ENCODE measurements around the gene OR10H3. TPM values are rescaled to one million over a fixed set of nuclear protein-coding genes. Genes with fewer than 3 reads are reported as not detected.
"Not testable (repeated sequence)": the region's sequence is repeated elsewhere in the genome, so short reads cannot be mapped to it uniquely, and the experiment has no call there.

Gene OR10H3
- total and polyA plus RNA-seq, 4 experiments from 2014 or later: not detected

DNA sequence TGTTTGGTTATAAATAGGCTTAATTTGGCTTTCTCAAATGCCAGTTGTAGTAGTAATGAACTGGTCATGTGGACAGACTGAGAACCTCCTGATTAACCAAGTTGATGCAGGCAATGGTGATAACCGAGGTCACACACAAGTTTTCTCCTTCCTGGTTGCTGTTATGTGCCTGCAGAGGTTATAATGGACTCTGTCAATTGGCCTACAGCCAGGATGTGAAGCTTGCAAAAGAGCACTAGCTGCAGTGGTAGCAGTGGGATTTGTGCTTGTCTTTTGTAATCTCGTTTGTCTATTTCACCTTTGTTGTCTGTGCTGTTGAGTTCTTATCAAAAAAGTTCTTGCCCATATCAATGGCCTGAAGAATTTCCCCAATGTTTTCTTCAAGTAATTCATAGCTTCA is 20.6 kb downstream of the OR10H3 start:
- H3K27ac ChIP-seq (ENCODE audit: low read depth, low read length): no peak overlapping the region
- no peaks in the 10 kb centered on the region for H3K4me1 ChIP-seq (ENCODE audit: insufficient read depth, low read length)
- H3K36me3 ChIP-seq (ENCODE audit: insufficient read depth, low read length): no peaks in the 10 kb centered on the region
- peaks cover 48 to 51% of the 10 kb centered on the region in 2 donors for H3K27me3 Mint-ChIP-seq
- no peaks in the 10 kb centered on the region for H3K4me1 Mint-ChIP-seq
- intact Hi-C loops (cut with micrococcal nuclease): no loop called here
- no peak overlapping the region for H3K4me3 ChIP-seq (ENCODE audit: low read length in 2 of 2)
- peaks cover 0 to 3% of the 10 kb centered on the region in 2 donors for H3K36me3 Mint-ChIP-seq
- no peak for DNase-seq
- H3K4me3 Mint-ChIP-seq: no peak overlapping the region
- H3K27me3 ChIP-seq (ENCODE audit: insufficient read depth, low read length): peaks cover 18% of the 10 kb centered on the region
- no peak overlapping the region for H3K27ac Mint-ChIP-seq
- ChIA-PET CTCF (ENCODE audit: partially characterized antibody) (no interaction called here), POLR2A (ENCODE audit: partially characterized antibody) (no interaction called here)
- H3K9me3 Mint-ChIP-seq: peaks cover 0 to 15% (median 8%) of the 10 kb centered on the region in 8 donors
- H3K9me3 ChIP-seq (ENCODE audit: control insufficient read depth in 1 of 2, low read length in 2 of 2): no peaks in the 10 kb centered on the region

DNA sequence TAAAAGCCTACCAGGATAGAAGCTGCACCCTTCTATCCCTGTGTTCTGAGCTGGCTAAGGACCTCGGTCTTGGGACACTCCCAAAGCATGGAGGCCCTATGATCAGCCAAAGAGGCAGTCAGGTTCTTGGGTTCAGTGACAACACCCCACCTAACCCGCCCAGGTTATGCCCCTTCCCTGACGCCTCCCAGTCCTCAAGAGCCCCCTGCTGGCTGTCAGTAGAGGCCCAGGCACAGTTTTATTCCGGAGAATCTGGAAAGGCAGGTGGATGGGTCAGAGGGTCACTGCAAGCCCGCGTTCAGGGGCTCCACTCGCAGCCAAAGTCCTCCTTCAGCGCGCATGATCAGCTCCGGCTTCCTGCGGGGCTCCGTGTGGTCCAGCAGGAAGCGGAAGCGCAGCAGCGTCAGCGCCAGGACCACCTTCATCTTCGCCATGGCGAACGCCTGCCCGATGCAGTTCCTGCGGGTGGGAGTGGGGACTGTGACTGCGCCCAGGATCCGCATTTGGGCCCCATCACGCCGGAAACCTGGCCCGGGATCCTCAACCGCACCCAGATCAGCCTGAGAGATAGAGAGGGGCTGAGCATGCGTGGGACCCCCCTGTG is 22.3 kb downstream of the OR10H3 start:
- Histone ChIP-seq H3K36me3 (ENCODE audit: insufficient read depth, low read length) (no peaks in the 10 kb centered on the region), H3K4me1 (ENCODE audit: insufficient read depth, low read length) (no peaks in the 10 kb centered on the region), H3K9me3 (ENCODE audit: control insufficient read depth in 1 of 2, low read length in 2 of 2) (no peaks in the 10 kb centered on the region), H3K4me3 (ENCODE audit: low read length in 2 of 2) (no peak overlapping the region), H3K27ac (ENCODE audit: low read depth, low read length) (no peak overlapping the region), H3K27me3 (ENCODE audit: insufficient read depth, low read length) (peaks cover 18% of the 10 kb centered on the region)
- Mint-ChIP-seq H3K4me1 (no peaks in the 10 kb centered on the region), H3K4me3 (peak overlapping the region in 1 of 8 donors; percentile 31), H3K9me3 (peaks cover 0 to 15% (median 8%) of the 10 kb centered on the region in 8 donors), H3K36me3 (peaks cover 0 to 3% of the 10 kb centered on the region in 2 donors), H3K27me3 (peaks cover 40 to 43% of the 10 kb centered on the region in 2 donors), H3K27ac (no peak overlapping the region)
- intact Hi-C loops (cut with micrococcal nuclease): no loop called here
- ChIA-PET POLR2A (ENCODE audit: partially characterized antibody) (no interaction called here), CTCF (ENCODE audit: partially characterized antibody) (no interaction called here)
- no peak for DNase-seq

DNA sequence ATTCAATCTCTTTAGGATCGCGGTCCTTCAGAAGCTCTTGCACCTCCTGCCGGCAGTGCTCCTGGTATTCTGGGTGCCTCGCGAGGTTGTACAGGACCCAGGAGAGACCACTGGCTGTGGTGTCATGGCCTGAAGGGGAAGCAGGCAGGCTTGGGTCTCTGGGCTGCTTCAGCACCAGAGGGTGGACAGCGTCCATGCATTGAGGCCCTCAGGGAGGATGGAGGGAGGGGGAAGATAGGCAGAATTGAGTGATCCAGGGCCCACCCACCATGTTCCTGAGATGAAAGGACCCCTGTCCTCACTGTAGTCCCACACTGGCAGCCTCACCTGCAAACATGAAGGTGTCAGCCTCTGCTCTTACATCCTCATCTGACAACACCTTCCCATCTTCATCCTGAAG is 31.8 kb downstream of the OR10H3 start:
- H3K27ac Mint-ChIP-seq: no peak overlapping the region
- no peaks in the 10 kb centered on the region for H3K4me1 Mint-ChIP-seq
- no peak for DNase-seq
- intact Hi-C loops (cut with micrococcal nuclease): no loop called here
- Histone ChIP-seq H3K4me1 (ENCODE audit: insufficient read depth, low read length) (no peaks in the 10 kb centered on the region), H3K9me3 (ENCODE audit: control insufficient read depth in 1 of 2, low read length in 2 of 2) (no peaks in the 10 kb centered on the region), H3K36me3 (ENCODE audit: insufficient read depth, low read length) (no peaks in the 10 kb centered on the region), H3K27me3 (ENCODE audit: insufficient read depth, low read length) (no peaks in the 10 kb centered on the region), H3K4me3 (ENCODE audit: low read length in 2 of 2) (no peak overlapping the region), H3K27ac (ENCODE audit: low read depth, low read length) (no peak overlapping the region)
- CTCF ChIA-PET (ENCODE audit: partially characterized antibody): no interaction called here
- no peaks in the 10 kb centered on the region for H3K36me3 Mint-ChIP-seq
- H3K9me3 Mint-ChIP-seq: peaks cover 0 to 7% (median 0%) of the 10 kb centered on the region in 8 donors
- POLR2A ChIA-PET (ENCODE audit: partially characterized antibody): no interaction called here
- peaks cover 11 to 33% of the 10 kb centered on the region in 2 donors for H3K27me3 Mint-ChIP-seq
- H3K4me3 Mint-ChIP-seq: no peak overlapping the region

DNA sequence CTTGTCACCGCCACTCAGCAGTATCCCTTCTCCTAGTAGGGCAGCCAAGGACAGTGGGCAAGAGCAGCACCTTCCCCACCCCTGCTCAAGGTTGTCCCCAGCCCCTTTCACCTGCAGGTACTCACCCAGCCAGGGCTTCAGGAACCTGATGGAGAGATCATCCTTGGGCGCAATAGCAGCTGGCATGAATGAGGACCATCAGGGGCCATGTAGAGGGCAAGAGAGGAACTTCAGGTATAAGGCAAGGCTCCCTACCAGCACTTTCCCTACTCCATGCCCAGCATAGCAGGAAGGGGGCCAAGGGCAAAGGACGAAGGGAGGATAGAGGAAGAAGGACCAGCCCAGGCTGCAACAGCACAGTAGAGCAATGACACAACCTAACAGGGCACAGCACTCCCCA is 36.4 kb downstream of the OR10H3 start:
- H3K4me1 Mint-ChIP-seq, H3K27ac Mint-ChIP-seq, H3K36me3 Mint-ChIP-seq: not testable (repeated sequence)

DNA sequence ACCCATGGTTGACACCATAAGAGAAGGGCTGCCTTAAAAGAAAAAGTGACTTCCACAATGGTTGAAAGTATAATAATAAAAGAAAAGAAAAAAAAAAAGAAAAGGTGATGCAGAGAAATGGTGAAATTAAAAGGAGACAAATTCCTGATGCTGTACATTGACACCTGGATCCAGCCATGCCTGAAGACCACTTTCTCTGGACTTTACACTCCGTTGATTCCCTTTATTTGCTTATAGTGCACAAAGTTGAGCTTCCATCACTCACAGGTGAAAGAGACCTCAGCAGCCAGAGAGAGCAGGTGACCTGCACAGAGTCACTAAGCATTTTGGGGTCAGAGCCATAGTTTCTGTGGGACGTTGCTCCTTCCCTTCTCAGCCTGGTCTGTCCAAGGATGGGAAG is 37.5 kb downstream of the OR10H3 start:
- Mint-ChIP-seq H3K9me3 (peaks cover 0 to 9% (median 0%) of the 10 kb centered on the region in 8 donors), H3K27ac (no peak overlapping the region), H3K36me3 (no peaks in the 10 kb centered on the region), H3K4me3 (no peak overlapping the region), H3K27me3 (peaks cover 20 to 29% of the 10 kb centered on the region in 2 donors), H3K4me1 (peaks cover 0 to under 1% (median 0%) of the 10 kb centered on the region in 4 donors)
- Histone ChIP-seq H3K27ac (ENCODE audit: low read depth, low read length) (no peak overlapping the region), H3K4me3 (ENCODE audit: low read length in 2 of 2) (no peak overlapping the region), H3K4me1 (ENCODE audit: insufficient read depth, low read length) (no peaks in the 10 kb centered on the region), H3K27me3 (ENCODE audit: insufficient read depth, low read length) (no peaks in the 10 kb centered on the region), H3K9me3 (ENCODE audit: control insufficient read depth in 1 of 2, low read length in 2 of 2) (no peaks in the 10 kb centered on the region), H3K36me3 (ENCODE audit: insufficient read depth, low read length) (no peaks in the 10 kb centered on the region)
- intact Hi-C loops (cut with micrococcal nuclease): no loop called here
- no peak for DNase-seq
- POLR2A ChIA-PET (ENCODE audit: partially characterized antibody): no interaction called here
- CTCF ChIA-PET (ENCODE audit: partially characterized antibody): no interaction called here

More for the DNA sequence above, 36.4 kb downstream of the OR10H3 start:
- Mint-ChIP-seq H3K27me3 (peaks cover 20 to 29% of the 10 kb centered on the region in 2 donors), H3K4me3 (peak overlapping the region in 1 of 8 donors; percentile 35)
- CTCF ChIA-PET (ENCODE audit: partially characterized antibody); H3K4me1 ChIP-seq (ENCODE audit: insufficient read depth, low read length); H3K27ac ChIP-seq (ENCODE audit: low read depth, low read length); intact Hi-C loops (cut with micrococcal nuclease); POLR2A ChIA-PET (ENCODE audit: partially characterized antibody); H3K27me3 ChIP-seq (ENCODE audit: insufficient read depth, low read length); H3K4me3 ChIP-seq (ENCODE audit: low read length in 2 of 2); H3K9me3 Mint-ChIP-seq; DNase-seq; H3K9me3 ChIP-seq (ENCODE audit: control insufficient read depth in 1 of 2, low read length in 2 of 2); H3K36me3 ChIP-seq (ENCODE audit: insufficient read depth, low read length): not testable (repeated sequence)

DNA sequence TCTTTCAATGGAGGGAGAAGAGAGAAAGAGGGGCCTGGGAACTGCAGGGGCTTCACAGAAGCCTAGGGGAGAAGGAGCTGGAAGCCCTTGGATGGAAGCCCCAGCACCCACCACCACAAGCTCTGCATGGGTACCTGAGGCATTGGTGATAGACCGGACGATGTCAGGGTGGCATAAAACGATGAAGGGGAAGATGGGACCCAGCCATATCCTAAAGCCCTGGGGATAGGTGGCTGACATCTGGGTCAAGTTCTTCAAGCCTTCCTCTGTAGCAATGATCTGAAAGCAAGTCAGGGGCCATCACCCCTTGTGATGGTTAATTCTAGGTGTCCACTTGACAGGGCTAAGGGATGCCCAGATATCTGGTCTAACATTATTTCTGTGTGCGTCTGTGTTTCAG is 38.5 kb downstream of the OR10H3 start:
- no peak overlapping the region for H3K27ac ChIP-seq (ENCODE audit: low read depth, low read length)
- DNase-seq: no peak
- no peak overlapping the region for H3K4me3 ChIP-seq (ENCODE audit: low read length in 2 of 2)
- intact Hi-C loops (cut with micrococcal nuclease): no loop called here
- peaks cover 0 to 9% (median 0%) of the 10 kb centered on the region in 8 donors for H3K9me3 Mint-ChIP-seq
- peaks cover 0 to 7% (median 6%) of the 10 kb centered on the region in 4 donors for H3K4me1 Mint-ChIP-seq
- H3K36me3 ChIP-seq (ENCODE audit: insufficient read depth, low read length): no peaks in the 10 kb centered on the region
- no peaks in the 10 kb centered on the region for H3K4me1 ChIP-seq (ENCODE audit: insufficient read depth, low read length)
- ChIA-PET CTCF (ENCODE audit: partially characterized antibody) (no interaction called here), POLR2A (ENCODE audit: partially characterized antibody) (no interaction called here)
- no peaks in the 10 kb centered on the region for H3K9me3 ChIP-seq (ENCODE audit: control insufficient read depth in 1 of 2, low read length in 2 of 2)
- H3K27ac Mint-ChIP-seq: no peak overlapping the region
- H3K27me3 ChIP-seq (ENCODE audit: insufficient read depth, low read length): no peaks in the 10 kb centered on the region
- H3K4me3 Mint-ChIP-seq: no peak overlapping the region
- H3K27me3 Mint-ChIP-seq: peaks cover 20 to 23% of the 10 kb centered on the region in 2 donors
- no peaks in the 10 kb centered on the region for H3K36me3 Mint-ChIP-seq

DNA sequence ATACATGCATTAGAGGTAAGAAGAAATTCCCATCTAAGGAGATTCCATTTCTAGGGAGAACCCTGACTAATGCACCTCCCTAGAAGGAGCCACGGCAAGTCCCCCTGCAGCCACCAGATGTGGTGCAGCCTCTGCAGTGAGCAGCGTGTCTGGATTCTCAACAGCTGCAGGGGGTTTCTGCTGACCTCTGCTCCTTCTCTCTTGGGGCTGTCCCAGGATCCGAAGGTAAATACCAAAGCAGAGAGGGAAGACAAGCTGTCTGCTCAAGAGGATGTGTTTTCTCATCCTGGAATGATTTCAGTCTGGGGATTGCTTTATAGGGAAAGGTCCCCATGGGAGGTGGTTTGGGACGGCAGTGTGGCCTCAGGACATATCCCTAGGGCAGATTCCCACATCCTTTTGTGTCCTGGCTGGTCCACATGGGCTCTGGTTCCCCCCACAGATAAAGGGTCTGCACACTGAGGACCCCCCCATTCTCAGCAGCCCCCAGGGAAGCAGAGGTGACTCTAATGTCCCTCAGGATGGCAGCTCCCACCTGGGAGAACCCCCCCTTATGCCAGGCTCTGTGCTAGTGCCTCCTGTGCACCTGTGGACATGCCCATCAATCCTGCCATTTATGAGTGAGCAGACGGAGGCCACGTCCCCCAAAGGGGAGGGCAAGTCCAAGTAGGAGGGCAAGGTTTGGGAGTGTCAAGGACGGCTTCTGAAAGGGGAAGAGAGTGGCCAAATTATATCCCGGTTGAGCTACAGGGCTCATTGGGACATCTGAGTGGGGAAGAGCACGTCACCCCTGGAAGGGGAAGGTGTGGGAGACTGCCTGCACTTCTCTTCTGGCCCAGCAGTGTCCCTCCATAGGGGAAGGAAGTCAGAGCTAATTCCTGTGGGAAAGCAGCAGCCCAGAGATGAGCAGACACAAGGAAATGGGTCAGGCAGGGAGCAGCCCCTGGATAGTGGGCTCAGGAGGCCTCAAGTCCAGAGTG is 39.5 kb downstream of the OR10H3 start:
- H3K27ac ChIP-seq (ENCODE audit: low read depth, low read length): no peak overlapping the region
- H3K4me1 ChIP-seq (ENCODE audit: insufficient read depth, low read length): no peaks in the 10 kb centered on the region
- H3K9me3 ChIP-seq (ENCODE audit: control insufficient read depth in 1 of 2, low read length in 2 of 2): no peaks in the 10 kb centered on the region
- Mint-ChIP-seq H3K4me1 (peaks cover 0 to 10% (median 6%) of the 10 kb centered on the region in 4 donors), H3K27ac (peak overlapping the region in 1 of 7 donors; percentile 74), H3K27me3 (peaks cover 14 to 16% of the 10 kb centered on the region in 2 donors), H3K9me3 (peaks cover 0 to 9% (median 0%) of the 10 kb centered on the region in 8 donors), H3K4me3 (no peak overlapping the region), H3K36me3 (no peaks in the 10 kb centered on the region)
- POLR2A ChIA-PET (ENCODE audit: partially characterized antibody): no interaction called here
- H3K4me3 ChIP-seq (ENCODE audit: low read length in 2 of 2): no peak overlapping the region
- no peak for DNase-seq
- CTCF ChIA-PET (ENCODE audit: partially characterized antibody): no interaction called here
- intact Hi-C loops (cut with micrococcal nuclease): no loop called here
- H3K36me3 ChIP-seq (ENCODE audit: insufficient read depth, low read length): no peaks in the 10 kb centered on the region
- H3K27me3 ChIP-seq (ENCODE audit: insufficient read depth, low read length): no peaks in the 10 kb centered on the region
